NCI-H1417 (cell line): ENCODE data around the gene HYAL2.
A peak's percentile ranks its signal among the peaks of the same experiment; 100 is the strongest.

Source experiments
- DNase-seq, 3 experiments: peaks; one replicate each; lab custom pipeline; 2025; lab: John Stamatoyannopoulos, UW

The HYAL2 gene

GRCh38 chr3:50330330-50330729, 7.8 kb upstream of the HYAL2 start:
- DNase-seq, result no peak

GRCh38 chr3:50327943-50328691, 5.6 kb upstream of the HYAL2 start, which contains the start of gene TUSC2:
TSS of gene TUSC2 (minus strand) at chr3:50328223. CDS start at chr3:50328099, 124 bp downstream.
- DNase-seq, result peak; percentile 91 to 95 (median 93)

DNA sequence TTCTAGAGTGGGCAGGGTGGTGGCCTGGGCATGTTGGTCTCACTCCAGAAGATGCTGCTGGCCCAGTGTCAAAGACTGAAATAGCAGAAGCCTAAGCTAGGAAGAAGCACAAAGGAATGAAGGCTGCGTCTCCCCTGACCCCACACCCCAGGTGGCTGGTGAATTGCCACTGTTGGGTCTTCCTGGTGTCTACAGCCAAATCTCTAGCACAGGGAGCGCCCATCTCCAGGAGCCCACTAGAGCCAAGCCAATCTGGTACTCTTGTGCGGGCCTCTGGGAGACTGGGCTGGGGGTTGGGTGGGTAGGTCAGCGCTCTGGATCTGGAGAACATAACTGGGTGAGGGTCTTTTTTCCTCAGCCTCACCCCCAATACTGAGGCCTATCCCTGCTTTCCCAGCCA, 4.6 kb upstream of the HYAL2 start:
- DNase-seq, result no peak

DNA sequence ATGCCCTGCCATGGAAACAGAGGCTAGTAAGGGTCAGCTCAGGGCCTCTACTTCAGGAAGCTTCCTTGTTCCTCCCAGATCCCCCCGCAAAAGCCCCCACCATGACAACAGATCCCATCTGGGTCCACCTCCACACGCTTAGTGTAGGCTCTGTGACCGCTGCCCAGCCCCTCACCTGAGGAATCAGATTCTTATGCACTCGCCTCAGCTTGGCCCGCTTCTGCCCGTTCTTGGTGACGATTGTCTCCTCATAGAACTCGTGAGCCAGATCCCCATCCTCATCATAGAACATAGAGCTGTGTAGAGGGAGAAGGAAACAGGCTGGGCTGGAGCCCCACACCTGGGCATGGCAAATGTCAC, 3.6 kb upstream of the HYAL2 start:
- no peak for DNase-seq

GRCh38 chr3:50325497-50326181, 3.1 kb upstream of the HYAL2 start:
- DNase-seq, result no peak

GRCh38 chr3:50325113-50325480, 2.6 kb upstream of the HYAL2 start:
- no peak for DNase-seq

GRCh38 chr3:50324351-50325112, 2.0 kb upstream of the HYAL2 start:
- peak; percentile 27 to 65 (median 40) for DNase-seq

DNA sequence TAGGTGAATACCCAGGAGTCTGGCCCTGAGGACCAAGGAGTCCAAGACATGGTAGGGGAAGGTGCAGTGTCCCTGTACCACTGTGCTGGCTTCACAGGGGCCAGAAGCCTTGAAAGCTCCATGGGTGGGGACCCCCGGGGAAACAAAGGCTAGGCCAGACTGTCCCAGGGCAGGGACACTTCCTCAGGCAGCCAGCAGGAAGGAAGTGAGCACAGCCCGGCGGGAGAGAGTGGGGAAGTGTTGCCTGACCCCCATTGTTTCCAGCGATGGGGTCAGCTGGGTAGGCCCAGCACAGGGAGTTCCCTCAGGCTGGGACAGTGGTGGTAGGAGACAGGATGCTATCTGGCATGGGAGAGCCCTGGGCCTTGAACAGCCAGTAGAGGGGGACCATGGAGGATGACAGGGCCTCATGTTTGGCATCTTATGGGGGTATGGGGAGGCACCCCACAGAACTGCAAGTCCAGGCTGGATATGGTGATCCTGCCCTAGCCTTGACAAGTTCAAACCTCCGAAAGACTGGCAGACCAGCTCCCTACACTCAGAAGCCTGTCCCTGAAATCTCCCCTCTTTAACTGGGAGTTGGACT, 1.2 kb upstream of the HYAL2 start:
- no peak for DNase-seq

- peak in 1 of 3 experiments; percentile 34 for DNase-seq
Observed at GRCh38 chr3:50323092-50323600, 601 bp upstream of the HYAL2 start.

GRCh38 chr3:50322115-50322385, 495 bp downstream of the HYAL2 start:
- DNase-seq, result no peak

DNA sequence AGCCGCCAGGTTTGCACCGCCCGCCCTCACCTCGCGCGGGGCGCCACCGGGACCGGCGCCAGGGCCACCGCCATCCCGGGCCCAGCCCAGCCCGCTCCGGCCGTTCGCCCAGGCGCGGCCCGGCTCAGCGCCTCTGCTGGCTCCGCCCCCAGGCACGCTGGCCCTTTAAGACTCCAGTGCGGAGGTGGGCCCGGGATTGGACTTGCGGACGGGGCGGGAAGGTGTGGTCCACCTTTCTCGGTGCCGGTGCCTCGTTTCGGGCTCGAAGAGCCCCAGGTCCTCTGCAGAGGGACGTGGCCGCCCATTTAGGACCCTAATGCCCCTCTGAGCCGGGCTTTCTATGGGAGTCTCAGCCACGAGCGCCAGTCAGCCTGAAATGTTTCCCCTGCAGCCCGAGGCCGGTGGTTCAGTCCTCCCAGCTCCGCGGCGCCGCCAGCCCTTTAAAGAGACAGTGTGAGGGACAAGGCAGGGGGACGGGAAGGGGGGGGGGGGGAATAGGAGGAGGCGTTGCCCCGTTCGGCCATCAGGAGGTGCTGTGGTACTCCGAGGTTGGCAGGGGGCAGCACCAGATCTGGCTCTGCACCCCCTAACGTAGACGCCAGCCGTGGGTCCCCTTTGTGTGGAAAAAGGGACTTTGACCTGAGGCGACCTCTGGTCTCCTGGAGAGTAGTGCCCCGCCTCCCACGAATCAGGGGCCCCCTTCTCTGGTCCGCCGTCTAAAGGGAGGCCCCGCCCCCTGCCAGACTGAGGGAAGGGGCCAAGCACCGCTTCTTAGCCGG, 1.0 kb downstream of the HYAL2 start:
- peak; percentile 82 to 92 (median 91) for DNase-seq

- DNase-seq, result peak; percentile 71 to 84 (median 79)
Observed at GRCh38 chr3:50320853-50321335, 1.7 kb downstream of the HYAL2 start.

GRCh38 chr3:50319894-50320625, 2.5 kb downstream of the HYAL2 start:
- no peak for DNase-seq

- no peak for DNase-seq
Observed at GRCh38 chr3:50319181-50319893, 3.2 kb downstream of the HYAL2 start.

GRCh38 chr3:50318615-50319014, 3.9 kb downstream of the HYAL2 start:
- no peak for DNase-seq

GRCh38 chr3:50318163-50318562, 4.4 kb downstream of the HYAL2 start:
- no peak for DNase-seq

DNA sequence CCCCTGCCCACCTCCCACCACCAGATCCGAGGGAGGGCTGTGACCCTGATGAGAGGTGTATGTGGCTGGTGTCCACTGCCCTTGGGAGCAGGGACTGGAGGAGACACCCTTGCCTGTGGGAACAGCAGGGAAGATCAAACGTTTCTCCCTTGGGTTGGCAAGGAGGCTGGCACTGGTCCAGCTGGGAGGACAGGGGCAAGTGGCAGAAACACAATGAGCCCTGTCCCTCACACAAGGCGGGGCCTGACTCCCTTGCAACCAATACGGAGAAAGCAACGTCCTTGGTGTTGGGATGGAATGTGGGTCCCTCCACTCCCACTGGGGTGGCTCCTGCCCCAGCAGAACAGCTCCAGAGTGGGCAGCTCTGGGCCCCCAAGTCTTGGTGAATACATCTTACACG, 5.2 kb downstream of the HYAL2 start:
- DNase-seq, result no peak

- peak in 1 of 3 experiments; percentile 37 for DNase-seq
Observed at GRCh38 chr3:50316657-50317242, 5.8 kb downstream of the HYAL2 start.

- no peak for DNase-seq
Observed at GRCh38 chr3:50314816-50315215, 7.7 kb downstream of the HYAL2 start.

DNA sequence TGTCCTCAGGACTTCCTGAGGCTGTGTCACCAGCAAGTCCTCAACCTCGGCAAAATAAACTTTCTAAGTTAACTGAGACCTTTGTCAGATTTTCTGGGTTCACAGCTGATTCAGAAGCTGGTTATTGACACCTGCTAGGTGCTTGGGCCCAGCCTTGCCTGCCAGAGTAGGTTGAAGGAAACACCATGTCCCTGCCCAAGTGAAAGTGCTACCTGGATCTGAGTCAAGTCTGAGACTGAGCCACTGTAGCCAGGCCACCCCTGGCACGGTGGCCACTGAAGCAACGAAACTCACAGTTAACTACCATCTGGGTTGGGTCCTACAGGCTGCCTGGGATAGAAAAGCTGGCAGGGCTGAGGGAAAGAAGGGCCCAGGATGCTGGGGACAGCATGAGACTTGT, 8.2 kb downstream of the HYAL2 start:
- DNase-seq, result no peak
